OCI-LY7 (cell line): Measurements from ENCODE around the gene GPT2. TPM values are rescaled to one million over a fixed set of nuclear protein-coding genes. Genes with fewer than 3 reads are reported as not detected.

Source experiments
- BruUV-seq: library from RNA; stranded (reverse); fragments of 400-500 nt; replicated peaks from 2 replicates; lab custom pipeline; 2021; lab: Mats Ljungman, UMichigan
- CTCF ChIA-PET: fragments of 300-600 bp; sonication (Branson Sonifier 250); formaldehyde crosslinking; loops from one replicate; lab custom pipeline; 2022; ENCODE audit warnings: antibody characterized with exemption; ENCODE audit not compliant: unreplicated experiment; lab: Charles Lee
- POLR2A ChIA-PET: fragments of 300-600 bp; sonication (Branson Sonifier 250); formaldehyde crosslinking; loops from one replicate; lab custom pipeline; 2022; ENCODE audit warnings: antibody characterized with exemption; lab: Charles Lee
- DNase-seq: peaks from one replicate; pipeline ENCODE4 v3.0.0-alpha.2; 2015; ENCODE audit warnings: low spot score
- H2AFZ ChIP-seq: fragments of 200-600 bp; sonication (generic), shearing (Covaris generic); 2 replicates; pipeline ENCODE4 v1.6.1; 2014; ENCODE audit warnings: mild to moderate bottlenecking, antibody characterized with exemption, low read length, moderate library complexity
- H3K27ac ChIP-seq: fragments of 200-600 bp; sonication (generic); 2 replicates; pipeline ENCODE4 v1.5.1; 2014; ENCODE audit warnings: mixed run types, low read depth, mild to moderate bottlenecking, moderate library complexity, low read length, inconsistent platforms; ENCODE audit not compliant: poor library complexity, severe bottlenecking
- H3K36me3 ChIP-seq: fragments of 200-600 bp; sonication (generic); 2 replicates; pipeline ENCODE4 v1.6.1; 2014; ENCODE audit warnings: mild to moderate bottlenecking, antibody characterized with exemption, low read length, moderate library complexity, mixed read lengths; ENCODE audit not compliant: insufficient read depth
- H3K4me1 ChIP-seq: fragments of 200-600 bp; sonication (generic); 2 replicates; pipeline ENCODE4 v1.5.1; 2014; ENCODE audit warnings: mild to moderate bottlenecking, low read length; ENCODE audit not compliant: insufficient read depth, poor library complexity, severe bottlenecking
- H3K4me2 ChIP-seq: fragments of 200-600 bp; sonication (generic); 2 replicates; pipeline ENCODE4 v1.6.1; 2014; ENCODE audit warnings: mild to moderate bottlenecking, low read length
- H3K4me3 ChIP-seq: fragments of 200-600 bp; sonication (generic); 2 replicates; pipeline ENCODE4 v1.5.1; 2014; ENCODE audit warnings: mild to moderate bottlenecking, low read depth, low read length; ENCODE audit not compliant: poor library complexity, severe bottlenecking
- H3K79me2 ChIP-seq: fragments of 200-600 bp; sonication (generic); 2 replicates; pipeline ENCODE4 v1.6.1; 2016; ENCODE audit warnings: low read depth, mild to moderate bottlenecking, low read length, moderate library complexity, mixed read lengths; ENCODE audit not compliant: insufficient read depth
- H3K9me2 ChIP-seq: fragments of 200-600 bp; sonication (generic); 2 replicates; pipeline ENCODE4 v1.6.1; 2016; ENCODE audit warnings: mild to moderate bottlenecking, low read length, mixed read lengths; ENCODE audit not compliant: insufficient read depth
- H3K9me3 ChIP-seq: fragments of 200-600 bp; sonication (generic); 2 replicates; pipeline ENCODE4 v1.6.1; 2014; ENCODE audit warnings: mild to moderate bottlenecking, mixed run types, low read length, mixed read lengths
- H4K20me1 ChIP-seq: fragments of 200-600 bp; sonication (generic); 2 replicates; pipeline ENCODE4 v1.6.1; 2014; ENCODE audit warnings: mild to moderate bottlenecking, antibody characterized with exemption, low read length, moderate library complexity, mixed read lengths; ENCODE audit not compliant: insufficient read depth
- EZH2phosphoT487 ChIP-seq: fragments of 200-600 bp; sonication (generic); IDR thresholded peaks from 2 replicates; pipeline ENCODE4 v1.6.1; 2018; ENCODE audit warnings: low read depth, borderline replicate concordance, mild to moderate bottlenecking, mixed run types, antibody characterized with exemption, low read length, moderate library complexity, mixed read lengths
- intact Hi-C: fragments of 100-400 bp; cut with micrococcal nuclease; formaldehyde crosslinking; loops from one replicate; pipeline ENCODE4 v1.10.0; 2022; ENCODE audit not compliant: unreplicated experiment
- small RNA-seq: library from RNA; depleted of rRNA; stranded (forward); fragments of <200 nt; gene quantifications from one replicate; pipeline ENCODE3, GENCODE V24; 2014
- total RNA-seq, 2 experiments: library from RNA; depleted of rRNA in 1 of 2; stranded (reverse); fragments of >200 nt in 1 of 2; shearing (Covaris generic) in 1 of 2; gene quantifications; 2 replicates each; pipeline ENCODE4 v1.2.3, GENCODE V29; 2014 to 2022
- TF ChIP-seq, protein P1 (sequence below): fragments of 200-600 bp; sonication (generic); conservative IDR thresholded peaks from 2 replicates; pipeline ENCODE4 v1.5.1; 2014; ENCODE audit warnings: mild to moderate bottlenecking, antibody characterized with exemption, low read length, moderate library complexity, mixed read lengths

Gene GPT2
- total RNA-seq, 2 experiments from 2014 or later: 42.5 to 105 TPM

DNA sequence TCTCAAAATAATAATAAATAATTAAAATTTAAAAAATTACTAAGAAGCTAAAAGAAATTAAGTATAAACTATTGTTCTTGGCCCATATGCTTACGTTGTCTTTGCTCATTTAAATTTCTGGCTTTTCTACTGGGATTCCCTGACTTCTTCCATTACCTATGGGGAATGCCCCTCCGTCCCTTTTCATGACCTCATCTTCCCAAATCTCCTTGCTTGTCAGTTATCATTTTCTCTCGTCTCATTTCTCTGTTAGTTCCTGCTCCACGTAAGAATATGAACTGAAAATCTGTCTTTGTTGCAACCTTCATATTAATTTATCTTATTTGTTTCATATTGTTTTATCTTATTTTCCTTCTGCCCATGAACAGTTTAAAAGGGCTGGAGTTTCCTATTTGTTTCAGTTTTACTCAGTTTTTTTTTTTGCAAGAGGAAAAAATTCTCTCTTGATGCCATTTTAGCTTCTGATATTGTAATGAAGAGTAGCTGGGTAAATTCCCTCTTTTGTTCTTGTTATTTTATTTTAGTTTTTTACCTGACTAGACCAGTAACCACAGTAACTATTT, 91.8 kb downstream of the GPT2 start:
- Histone ChIP-seq H3K4me3 (no peak overlapping the region), H3K9me3 (no peaks in the 10 kb centered on the region), H3K9me2 (no peaks in the 10 kb centered on the region), H4K20me1 (peaks cover 14% of the 10 kb centered on the region), H3K4me2 (peak overlapping the region; percentile 39), H3K36me3 (peaks cover 17% of the 10 kb centered on the region), H2AFZ (peak overlapping the region; percentile 51), H3K27ac (no peak overlapping the region), H3K4me1 (peaks cover 35% of the 10 kb centered on the region), H3K79me2 (peaks cover 31% of the 10 kb centered on the region)
- no peak for DNase-seq
- intact Hi-C loops: loop anchor here (10.0 kb wide), 1 partner anchor 519 kb away; no protein-coding TSS in a partner anchor
- POLR2A ChIA-PET: interaction anchor here (0.6 to 0.7 kb wide), 2 partner anchors 61 to 205 kb away, joined by 3 read pairs; no protein-coding TSS in a partner anchor
- CTCF ChIA-PET: no interaction called here
- BruUV-seq: no TSS peak
- TF ChIP-seq, protein P1, sequence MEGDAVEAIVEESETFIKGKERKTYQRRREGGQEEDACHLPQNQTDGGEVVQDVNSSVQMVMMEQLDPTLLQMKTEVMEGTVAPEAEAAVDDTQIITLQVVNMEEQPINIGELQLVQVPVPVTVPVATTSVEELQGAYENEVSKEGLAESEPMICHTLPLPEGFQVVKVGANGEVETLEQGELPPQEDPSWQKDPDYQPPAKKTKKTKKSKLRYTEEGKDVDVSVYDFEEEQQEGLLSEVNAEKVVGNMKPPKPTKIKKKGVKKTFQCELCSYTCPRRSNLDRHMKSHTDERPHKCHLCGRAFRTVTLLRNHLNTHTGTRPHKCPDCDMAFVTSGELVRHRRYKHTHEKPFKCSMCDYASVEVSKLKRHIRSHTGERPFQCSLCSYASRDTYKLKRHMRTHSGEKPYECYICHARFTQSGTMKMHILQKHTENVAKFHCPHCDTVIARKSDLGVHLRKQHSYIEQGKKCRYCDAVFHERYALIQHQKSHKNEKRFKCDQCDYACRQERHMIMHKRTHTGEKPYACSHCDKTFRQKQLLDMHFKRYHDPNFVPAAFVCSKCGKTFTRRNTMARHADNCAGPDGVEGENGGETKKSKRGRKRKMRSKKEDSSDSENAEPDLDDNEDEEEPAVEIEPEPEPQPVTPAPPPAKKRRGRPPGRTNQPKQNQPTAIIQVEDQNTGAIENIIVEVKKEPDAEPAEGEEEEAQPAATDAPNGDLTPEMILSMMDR: no peak
- TF ChIP-seq EZH2phosphoT487: no peak

- no peaks in the 10 kb centered on the region for H3K9me3 ChIP-seq
- TF ChIP-seq EZH2phosphoT487: no peak
- TF ChIP-seq, protein P1: no peak
- H3K79me2 ChIP-seq: peaks cover 25% of the 10 kb centered on the region
- H4K20me1 ChIP-seq: peaks cover 10% of the 10 kb centered on the region
- no peak overlapping the region for H3K27ac ChIP-seq
- BruUV-seq: no TSS peak
- DNase-seq: peak; percentile 11
- H3K4me2 ChIP-seq: peak overlapping the region; percentile 39
- peaks cover 12% of the 10 kb centered on the region; the same call in 1 of the 2 replicates for H3K36me3 ChIP-seq
- no peaks in the 10 kb centered on the region for H3K9me2 ChIP-seq
- intact Hi-C loops: loop anchor here (10.0 kb wide), 1 partner anchor 518 kb away; no protein-coding TSS in a partner anchor
- CTCF ChIA-PET: no interaction called here
- POLR2A ChIA-PET: interaction anchor here (0.6 to 0.7 kb wide), 2 partner anchors 60 to 206 kb away, joined by 3 read pairs; no protein-coding TSS in a partner anchor
- H3K4me3 ChIP-seq: no peak overlapping the region
- H2AFZ ChIP-seq: peak overlapping the region; percentile 51
- peaks cover 29% of the 10 kb centered on the region for H3K4me1 ChIP-seq
Measured at GRCh38 chr16:46976550-46976949, 92.4 kb downstream of the GPT2 start.

Small RNA genes within 50 kb of the gene (small RNA-seq; reads per million reads assigned to genes)
- gene AC007225.2: not detected

Other genes starting within 250 kb of the GPT2 start
- 48.0 and 64.6 TPM in 2 replicates for gene VPS35, start 195.2 kb upstream of the GPT2 start, total RNA-seq (2014; rRNA removed; shearing (Covaris generic))
- 100 and 105 TPM in 2 replicates for gene VPS35, start 195.2 kb upstream of the GPT2 start, total RNA-seq (2022)
- gene ORC6, start 194.7 kb upstream of the GPT2 start, total RNA-seq (2014; rRNA removed; shearing (Covaris generic)): 60.6 and 67.4 TPM in 2 replicates
- 100 and 109 TPM in 2 replicates for gene ORC6, start 194.7 kb upstream of the GPT2 start, total RNA-seq (2022)
- 0.44 and 2.3 TPM in 2 replicates for gene MYLK3, start 136.0 kb upstream of the GPT2 start, total RNA-seq (2014; rRNA removed; shearing (Covaris generic))
- 0.97 and 1.3 TPM in 2 replicates for gene MYLK3, start 136.0 kb upstream of the GPT2 start, total RNA-seq (2022)
- gene C16orf87, start 53.2 kb upstream of the GPT2 start, total RNA-seq (2014; rRNA removed; shearing (Covaris generic)): 9.1 and 14.9 TPM in 2 replicates
- 21.1 and 22.1 TPM in 2 replicates for gene C16orf87, start 53.2 kb upstream of the GPT2 start, total RNA-seq (2022)
- 40.8 and 43.3 TPM in 2 replicates for gene DNAJA2, start 89.3 kb downstream of the GPT2 start, total RNA-seq (2014; rRNA removed; shearing (Covaris generic))
- gene DNAJA2, start 89.3 kb downstream of the GPT2 start, total RNA-seq (2022): 50.4 and 61.6 TPM in 2 replicates